ENCODE measurements around the gene RNGTT.
A peak's percentile ranks its signal among the peaks of the same experiment; 100 is the strongest.

Gene RNGTT

DNA sequence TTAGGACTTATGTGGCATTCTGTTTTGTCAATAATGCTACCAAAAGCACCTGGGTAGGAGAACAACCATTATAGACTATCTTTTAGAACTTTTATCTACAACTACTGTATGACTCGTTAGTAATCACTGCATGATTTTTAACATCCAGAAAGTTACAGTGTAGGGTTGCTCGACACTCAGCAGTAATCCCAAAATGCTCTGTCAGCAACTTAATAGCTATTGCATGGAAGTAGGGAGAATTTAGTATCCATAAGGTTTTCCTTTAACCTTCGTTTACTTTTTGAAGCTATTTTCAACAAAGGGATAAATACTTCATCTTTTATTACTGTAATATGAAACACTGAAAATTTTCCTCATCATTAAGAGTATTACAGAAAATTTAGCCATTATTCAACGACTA lies 309.5 kb downstream of the RNGTT start:
- H3K4me3 ChIP-seq (replicated peaks; ENCODE audit: low read depth, low read length): no peak overlapping the region
- no peak for DNase-seq (ENCODE audit: low read depth)
- TF ChIP-seq, protein P1, sequence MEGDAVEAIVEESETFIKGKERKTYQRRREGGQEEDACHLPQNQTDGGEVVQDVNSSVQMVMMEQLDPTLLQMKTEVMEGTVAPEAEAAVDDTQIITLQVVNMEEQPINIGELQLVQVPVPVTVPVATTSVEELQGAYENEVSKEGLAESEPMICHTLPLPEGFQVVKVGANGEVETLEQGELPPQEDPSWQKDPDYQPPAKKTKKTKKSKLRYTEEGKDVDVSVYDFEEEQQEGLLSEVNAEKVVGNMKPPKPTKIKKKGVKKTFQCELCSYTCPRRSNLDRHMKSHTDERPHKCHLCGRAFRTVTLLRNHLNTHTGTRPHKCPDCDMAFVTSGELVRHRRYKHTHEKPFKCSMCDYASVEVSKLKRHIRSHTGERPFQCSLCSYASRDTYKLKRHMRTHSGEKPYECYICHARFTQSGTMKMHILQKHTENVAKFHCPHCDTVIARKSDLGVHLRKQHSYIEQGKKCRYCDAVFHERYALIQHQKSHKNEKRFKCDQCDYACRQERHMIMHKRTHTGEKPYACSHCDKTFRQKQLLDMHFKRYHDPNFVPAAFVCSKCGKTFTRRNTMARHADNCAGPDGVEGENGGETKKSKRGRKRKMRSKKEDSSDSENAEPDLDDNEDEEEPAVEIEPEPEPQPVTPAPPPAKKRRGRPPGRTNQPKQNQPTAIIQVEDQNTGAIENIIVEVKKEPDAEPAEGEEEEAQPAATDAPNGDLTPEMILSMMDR (IDR thresholded peaks at IDR 0.05; ENCODE audit: low read length, missing control alignments): no peak

DNA sequence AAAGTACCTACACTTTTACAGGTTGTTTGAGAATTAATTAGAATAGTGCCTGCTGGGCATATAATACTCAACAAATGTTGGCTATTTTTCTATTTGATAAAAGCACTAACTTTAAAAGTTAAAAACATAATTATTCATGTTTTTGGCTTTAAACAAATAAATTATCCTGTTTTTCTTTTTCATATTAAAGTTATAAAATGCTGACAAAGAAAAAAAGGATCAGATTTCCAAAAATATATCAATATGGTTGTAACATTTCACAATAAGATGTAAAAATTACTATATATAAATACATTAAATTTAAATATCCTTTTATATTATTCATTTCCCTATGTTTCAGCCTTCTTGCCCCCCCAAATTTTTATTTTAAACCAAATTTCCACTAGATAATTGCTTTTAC lies 312.0 kb downstream of the RNGTT start:
- DNase-seq (ENCODE audit: low read depth): no peak
- H3K4me3 ChIP-seq (replicated peaks; ENCODE audit: low read depth, low read length): no peak overlapping the region
- TF ChIP-seq, protein P1 (IDR thresholded peaks at IDR 0.05; ENCODE audit: low read length, missing control alignments): no peak

DNA sequence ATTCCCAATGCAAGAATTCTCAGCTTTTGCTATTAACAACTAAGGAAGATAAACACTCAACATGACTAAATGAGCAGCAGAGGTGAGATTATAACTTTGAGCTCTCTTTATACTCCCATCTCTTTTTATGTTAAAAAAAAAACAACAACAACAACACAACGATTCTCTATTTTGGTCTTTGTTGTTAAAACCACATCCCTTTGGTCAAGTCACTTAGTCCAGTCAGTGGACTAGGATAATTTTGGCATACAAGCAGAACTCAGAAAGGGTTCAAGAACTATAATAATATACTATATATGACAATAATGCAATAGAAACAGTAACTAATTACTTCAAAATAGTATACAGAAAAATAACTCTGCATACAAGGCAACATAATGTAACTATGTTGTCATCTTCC lies 312.4 kb downstream of the RNGTT start:
- TF ChIP-seq, protein P1 (IDR thresholded peaks at IDR 0.05; ENCODE audit: low read length, missing control alignments): no peak
- H3K4me3 ChIP-seq (replicated peaks; ENCODE audit: low read depth, low read length): no peak overlapping the region
- DNase-seq (ENCODE audit: low read depth): no peak

DNA sequence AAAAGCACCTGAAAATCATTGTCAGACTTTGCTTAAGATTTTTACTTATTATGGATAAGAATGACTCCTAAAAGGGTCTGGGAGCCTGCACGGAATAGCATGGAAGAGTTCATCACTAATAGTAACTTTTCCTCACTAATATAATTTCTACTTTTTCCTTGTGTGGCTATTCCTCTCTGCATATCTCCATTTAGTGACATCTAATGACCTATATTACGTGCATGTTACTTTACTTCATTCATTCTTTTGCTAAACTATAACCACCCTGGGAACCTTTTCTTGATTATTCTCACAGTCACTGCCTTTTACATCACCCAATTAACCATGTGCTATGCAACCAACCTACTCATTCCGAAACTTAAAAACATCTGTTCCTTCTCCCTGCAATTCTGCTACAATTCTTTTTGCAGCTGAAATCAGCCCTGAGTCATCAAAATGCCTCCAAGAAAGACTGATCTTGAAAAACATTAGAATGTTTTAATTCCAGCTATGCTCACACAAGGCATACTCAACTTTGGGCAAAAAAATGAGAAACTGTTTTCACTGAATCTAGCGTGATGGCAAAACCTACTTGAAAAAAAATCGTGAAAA lies 313.3 kb downstream of the RNGTT start:
- TF ChIP-seq, protein P1 (IDR thresholded peaks at IDR 0.05; ENCODE audit: low read length, missing control alignments): no peak
- H3K4me3 ChIP-seq (replicated peaks; ENCODE audit: low read depth, low read length): no peak overlapping the region
- DNase-seq (ENCODE audit: low read depth): peak; percentile 61

DNA sequence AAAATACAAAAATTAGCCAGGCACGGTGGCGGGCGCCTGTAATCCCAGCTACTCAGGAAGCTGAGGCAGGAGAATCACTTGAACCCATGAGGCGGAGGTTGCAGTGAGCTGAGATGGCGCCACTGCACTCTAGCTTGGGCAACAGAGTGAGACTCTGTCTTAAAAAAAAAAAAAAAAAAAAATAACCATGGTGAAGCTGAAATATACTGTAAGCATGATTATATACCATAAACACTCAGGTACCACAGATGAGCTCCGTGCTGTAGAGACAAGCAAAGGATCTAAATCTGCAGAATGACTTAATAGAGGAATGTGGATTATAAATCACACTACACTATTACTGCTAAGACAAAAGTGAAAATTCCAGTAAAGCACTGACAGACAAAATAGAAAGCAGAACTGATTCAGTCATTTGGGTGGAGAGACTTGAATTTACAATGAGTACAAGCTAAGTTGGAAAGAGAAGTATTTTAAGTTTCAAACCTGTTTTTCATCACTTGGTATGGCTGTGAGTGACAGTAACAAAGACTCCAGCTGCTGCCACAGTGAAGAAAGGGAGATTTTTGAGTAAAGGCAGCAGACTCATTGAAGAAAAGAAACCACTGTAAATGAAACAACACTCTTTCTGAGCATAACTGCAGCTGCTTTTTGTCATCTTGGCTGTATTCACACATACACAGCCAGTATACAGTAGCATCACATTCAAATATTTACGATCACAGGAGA lies 322.1 kb downstream of the RNGTT start:
- no peak overlapping the region for H3K4me3 ChIP-seq (replicated peaks; ENCODE audit: low read depth, low read length)
- DNase-seq (ENCODE audit: low read depth): no peak
- TF ChIP-seq, protein P1 (IDR thresholded peaks at IDR 0.05; ENCODE audit: low read length, missing control alignments): no peak

DNA sequence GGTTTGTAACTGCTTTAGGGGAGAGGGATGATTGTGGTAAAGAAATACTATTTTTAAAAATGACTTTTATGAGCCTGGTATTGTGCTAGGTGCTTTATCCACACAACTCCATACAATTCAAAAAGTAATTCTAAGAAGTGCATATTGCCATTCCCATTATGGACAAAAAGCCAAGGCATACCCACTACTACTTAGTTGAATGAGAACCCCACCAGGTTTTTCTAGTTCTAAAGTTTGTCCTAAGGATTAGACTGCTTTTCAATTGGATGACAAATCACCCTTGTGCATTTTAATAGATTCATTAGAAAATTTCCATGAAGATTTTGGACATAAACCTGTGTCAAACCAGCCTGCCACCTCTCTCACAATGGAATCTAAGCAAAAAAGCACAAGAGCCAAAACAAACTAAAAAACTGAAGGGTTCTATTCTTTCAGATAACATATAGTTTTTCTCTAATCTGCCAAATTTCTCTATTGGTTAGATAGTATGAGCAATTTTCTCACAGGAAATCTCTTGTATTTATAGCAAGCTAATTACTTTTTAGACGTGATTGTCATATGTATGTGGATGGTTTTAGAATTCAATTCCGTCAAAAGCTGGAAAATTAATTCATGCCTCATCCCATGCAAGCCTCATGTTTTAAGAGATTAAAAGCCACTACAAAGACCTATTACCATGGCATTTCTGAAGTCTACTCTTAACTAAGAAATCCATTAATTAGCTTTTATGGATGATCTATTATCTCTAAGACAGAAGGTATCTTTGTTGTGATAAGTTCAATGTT lies 325.5 kb downstream of the RNGTT start:
- TF ChIP-seq, protein P1 (IDR thresholded peaks at IDR 0.05; ENCODE audit: low read length, missing control alignments): no peak
- H3K4me3 ChIP-seq (replicated peaks; ENCODE audit: low read depth, low read length): no peak overlapping the region
- DNase-seq (ENCODE audit: low read depth): no peak

Measured in fibroblast of pulmonary artery (primary cell).